Measurements from ENCODE around the gene GLG1.
"Not testable (repeated sequence)": the region's sequence is repeated elsewhere in the genome, so short reads cannot be mapped to it uniquely, and the experiment has no call there.

GRCh38 chr16:74409185-74409981 is 197.5 kb downstream of the GLG1 start:
- not testable (repeated sequence) for TF ChIP-seq FOSL1 (IDR thresholded peaks at IDR 0.05; ENCODE audit: low read depth); JUND (IDR thresholded peaks at IDR 0.05)
